ENCODE measurements around the gene OR1L6. TPM values are rescaled to one million over a fixed set of nuclear protein-coding genes. Genes with fewer than 3 reads are reported as not detected.

Gene OR1L6
- total RNA-seq, 2 donors from 2014 or later: not detected

GRCh38 chr9:122767817-122768216, 25.7 kb downstream of the OR1L6 start:
- no peaks in the 10 kb centered on the region for H3K27me3 ChIP-seq
- TF ChIP-seq CTCF (IDR thresholded peaks at IDR 0.05): no peak
- no peaks in the 10 kb centered on the region for H3K4me1 ChIP-seq
- peaks cover 0 to 40% of the 10 kb centered on the region in 2 donors for H3K9me3 ChIP-seq
- no peaks in the 10 kb centered on the region for H3K36me3 ChIP-seq
- no peak overlapping the region for H3K4me3 ChIP-seq
- DNase-seq (ENCODE audit: low spot score): no peak
- H3K27ac ChIP-seq: no peak overlapping the region

GRCh38 chr9:122777052-122777451, 34.9 kb downstream of the OR1L6 start:
- DNase-seq (ENCODE audit: low spot score): no peak
- Histone ChIP-seq H3K4me3 (no peak overlapping the region), H3K9me3 (peaks cover 0 to 7% of the 10 kb centered on the region in 2 donors), H3K4me1 (no peaks in the 10 kb centered on the region), H3K27me3 (no peaks in the 10 kb centered on the region), H3K36me3 (no peaks in the 10 kb centered on the region), H3K27ac (no peak overlapping the region)
- TF ChIP-seq CTCF (IDR thresholded peaks at IDR 0.05): no peak

GRCh38 chr9:122777935-122778627, 36.0 kb downstream of the OR1L6 start:
- TF ChIP-seq CTCF (IDR thresholded peaks at IDR 0.05): no peak
- DNase-seq (ENCODE audit: low spot score): no peak
- Histone ChIP-seq H3K4me1 (no peaks in the 10 kb centered on the region), H3K27ac (no peak overlapping the region), H3K9me3 (no peaks in the 10 kb centered on the region), H3K27me3 (no peaks in the 10 kb centered on the region), H3K36me3 (no peaks in the 10 kb centered on the region), H3K4me3 (no peak overlapping the region)

- TF ChIP-seq CTCF (IDR thresholded peaks at IDR 0.05): no peak
- Histone ChIP-seq H3K4me3 (no peak overlapping the region), H3K4me1 (no peaks in the 10 kb centered on the region), H3K27ac (no peak overlapping the region), H3K9me3 (no peaks in the 10 kb centered on the region), H3K36me3 (no peaks in the 10 kb centered on the region), H3K27me3 (no peaks in the 10 kb centered on the region)
- DNase-seq (ENCODE audit: low spot score): no peak
Observed at GRCh38 chr9:122779181-122779580, 37.1 kb downstream of the OR1L6 start.

GRCh38 chr9:122780026-122780425, 37.9 kb downstream of the OR1L6 start:
- H3K4me1 ChIP-seq: no peaks in the 10 kb centered on the region
- TF ChIP-seq CTCF (IDR thresholded peaks at IDR 0.05): no peak
- H3K27ac ChIP-seq: no peak overlapping the region
- H3K9me3 ChIP-seq: no peaks in the 10 kb centered on the region
- H3K27me3 ChIP-seq: no peaks in the 10 kb centered on the region
- DNase-seq (ENCODE audit: low spot score): no peak
- no peak overlapping the region for H3K4me3 ChIP-seq
- H3K36me3 ChIP-seq: no peaks in the 10 kb centered on the region

- Histone ChIP-seq H3K27ac (no peak overlapping the region), H3K4me1 (no peaks in the 10 kb centered on the region), H3K36me3 (no peaks in the 10 kb centered on the region), H3K27me3 (no peaks in the 10 kb centered on the region), H3K4me3 (no peak overlapping the region), H3K9me3 (no peaks in the 10 kb centered on the region)
- no peak for DNase-seq (ENCODE audit: low spot score)
- no peak for TF ChIP-seq CTCF (IDR thresholded peaks at IDR 0.05)
Observed at GRCh38 chr9:122781671-122782070, 39.6 kb downstream of the OR1L6 start.

Measured in right atrium auricular region (tissue), 2 donors.